Stimulated activated CD8-positive, alpha-beta memory T cell treated with anti-CD3 and anti-CD28 coated beads, Interleukin-7, amount 100 ng/mL, for 1 hour (primary cell): ENCODE results near the gene PPP2R2B.

ENCODE experiments used
- DNase-seq, 2 donors: peaks; one replicate each; pipeline ENCODE4 v3.0.0-alpha.2; 2020; ENCODE audit warnings: low read depth in 2 of 2

Gene PPP2R2B

GRCh38 chr5:146888351-146888978 lies 9.9 kb upstream of the PPP2R2B start:
- DNase-seq: no peak

GRCh38 chr5:146884066-146884626 lies 5.6 kb upstream of the PPP2R2B start:
- no peak for DNase-seq

GRCh38 chr5:146883511-146883910 lies 5.0 kb upstream of the PPP2R2B start:
- DNase-seq: no peak

- DNase-seq: no peak
Measured at GRCh38 chr5:146880966-146881365, 2.4 kb upstream of the PPP2R2B start.

- peak in 1 of 2 donors; percentile 4 for DNase-seq
Measured at GRCh38 chr5:146877783-146878475, 628 bp downstream of the PPP2R2B start.

GRCh38 chr5:146877178-146877681 lies 1.3 kb downstream of the PPP2R2B start:
- DNase-seq: no peak

GRCh38 chr5:146873186-146873917 lies 5.2 kb downstream of the PPP2R2B start:
- no peak for DNase-seq

GRCh38 chr5:146872188-146872587 lies 6.4 kb downstream of the PPP2R2B start:
- no peak for DNase-seq

- DNase-seq: no peak
Measured at GRCh38 chr5:146867996-146868708, 10.4 kb downstream of the PPP2R2B start.

- DNase-seq: no peak
Measured at GRCh38 chr5:146866263-146866662, 12.3 kb downstream of the PPP2R2B start.

GRCh38 chr5:146862641-146863040 lies 15.9 kb downstream of the PPP2R2B start:
- DNase-seq: no peak

- DNase-seq: no peak
Measured at GRCh38 chr5:146860213-146860893, 18.2 kb downstream of the PPP2R2B start.

- DNase-seq: no peak
Measured at GRCh38 chr5:146852089-146852488, 26.5 kb downstream of the PPP2R2B start.

GRCh38 chr5:146851133-146851532 lies 27.4 kb downstream of the PPP2R2B start:
- no peak for DNase-seq

- DNase-seq: no peak
Measured at GRCh38 chr5:146849694-146850303, 28.8 kb downstream of the PPP2R2B start.

- DNase-seq: no peak
Measured at GRCh38 chr5:146848133-146848532, 30.4 kb downstream of the PPP2R2B start.

GRCh38 chr5:146840016-146840415 lies 38.5 kb downstream of the PPP2R2B start:
- DNase-seq: no peak

- DNase-seq: no peak
Measured at GRCh38 chr5:146836226-146836842, 42.2 kb downstream of the PPP2R2B start.

- DNase-seq: no peak
Measured at GRCh38 chr5:146832985-146833732, 45.4 kb downstream of the PPP2R2B start.
